Suppressor macrophage treated with lipopolysaccharide for 1 hour (primary cell): Measurements from ENCODE around the gene MRPS18A.
A peak's percentile ranks its signal among the peaks of the same experiment; 100 is the strongest.
"Not testable (repeated sequence)": the region's sequence is repeated elsewhere in the genome, so short reads cannot be mapped to it uniquely, and the experiment has no call there.

Experiments used
- DNase-seq, 3 donors: peaks; one replicate each; pipeline ENCODE4 v3.0.0-alpha.2; 2020 to 2022

MRPS18A gene

DNA sequence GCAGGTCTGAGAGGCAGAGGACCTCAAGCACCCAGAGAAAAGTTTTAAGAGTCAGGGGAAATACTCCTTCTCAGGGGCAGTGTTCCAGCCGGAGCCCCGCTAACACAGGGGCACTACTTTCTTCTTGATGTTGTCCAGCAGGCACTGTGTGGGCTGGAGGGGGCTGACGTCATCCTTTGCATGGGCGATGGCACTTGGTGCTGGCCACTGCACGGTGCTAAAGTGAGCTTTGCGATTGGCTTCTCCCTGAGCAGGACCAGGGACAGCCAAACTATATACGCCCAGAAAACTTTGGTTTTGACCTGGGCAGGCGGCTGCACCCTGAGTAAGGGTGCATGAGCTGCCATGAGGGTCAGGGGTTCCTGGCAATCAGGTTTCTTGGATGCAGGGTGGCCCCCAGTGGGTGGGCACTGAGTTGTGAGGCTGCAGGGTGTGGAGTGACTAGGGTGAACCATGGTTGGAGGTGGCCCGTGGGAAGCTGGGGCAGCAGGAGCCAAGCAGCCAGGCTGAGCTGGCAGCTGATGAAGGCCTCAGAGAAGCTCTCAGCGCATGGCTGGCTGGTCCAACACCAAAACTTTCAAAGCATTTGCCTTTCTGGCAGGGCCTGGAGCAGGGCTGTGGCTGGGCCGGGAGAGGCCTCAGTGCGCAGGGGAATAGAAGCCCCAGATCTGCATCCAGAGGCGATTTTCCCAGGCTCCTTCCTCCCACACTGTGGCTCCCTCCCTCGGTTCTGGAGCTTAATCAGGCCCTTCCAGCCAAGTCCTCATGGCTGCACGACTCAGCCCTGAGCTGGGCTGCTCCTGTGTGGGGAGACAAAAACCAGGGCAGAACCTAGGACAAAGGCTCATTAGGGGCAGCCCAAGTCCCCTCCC lies 18.3 kb downstream of the MRPS18A start:
- peak; percentile 25 to 39 (median 34) for DNase-seq

DNA sequence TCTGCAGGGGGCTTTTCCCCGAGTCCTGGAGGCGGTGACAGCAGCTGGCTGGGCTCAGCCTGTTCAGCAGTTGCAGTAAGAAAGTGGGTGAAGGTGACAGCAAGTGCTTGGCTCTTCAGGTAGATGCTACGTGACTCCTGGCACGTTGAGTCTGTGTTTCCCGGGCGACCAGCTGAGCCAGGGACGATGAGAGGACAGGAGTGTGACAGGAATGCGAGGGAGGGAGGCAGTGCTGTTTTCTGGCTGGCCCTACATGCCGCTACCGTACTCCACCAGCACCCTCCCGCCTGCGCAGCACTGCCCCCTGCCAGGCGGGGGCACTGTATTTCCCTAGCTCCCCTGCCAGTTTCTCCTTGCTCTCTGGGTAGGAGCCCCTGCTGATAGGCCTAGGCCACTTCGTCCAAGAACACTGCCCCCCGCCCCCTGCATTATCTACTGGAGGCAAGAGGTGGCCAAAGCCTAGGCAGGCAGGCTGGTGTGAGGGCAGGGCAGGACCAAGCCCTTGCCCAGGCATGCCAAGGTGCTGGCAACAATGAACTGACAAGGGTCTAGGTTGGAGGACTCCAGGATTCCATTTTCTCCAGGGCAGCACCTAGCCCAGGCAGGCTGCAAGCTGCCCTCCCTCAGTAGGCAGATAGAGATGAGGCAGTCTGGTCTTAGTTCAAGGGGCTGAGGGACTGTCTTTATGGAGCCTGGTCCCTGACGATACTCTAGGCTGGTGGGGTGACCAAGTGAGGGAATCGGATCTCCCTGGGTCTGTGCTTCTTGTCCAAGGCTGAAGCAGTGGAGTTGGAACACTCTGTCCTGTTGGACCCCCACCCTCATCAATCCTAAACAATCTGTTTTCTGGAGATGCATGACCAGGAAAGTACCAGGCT lies 19.2 kb downstream of the MRPS18A start:
- DNase-seq = peak; percentile 61 to 73 (median 62)

DNA sequence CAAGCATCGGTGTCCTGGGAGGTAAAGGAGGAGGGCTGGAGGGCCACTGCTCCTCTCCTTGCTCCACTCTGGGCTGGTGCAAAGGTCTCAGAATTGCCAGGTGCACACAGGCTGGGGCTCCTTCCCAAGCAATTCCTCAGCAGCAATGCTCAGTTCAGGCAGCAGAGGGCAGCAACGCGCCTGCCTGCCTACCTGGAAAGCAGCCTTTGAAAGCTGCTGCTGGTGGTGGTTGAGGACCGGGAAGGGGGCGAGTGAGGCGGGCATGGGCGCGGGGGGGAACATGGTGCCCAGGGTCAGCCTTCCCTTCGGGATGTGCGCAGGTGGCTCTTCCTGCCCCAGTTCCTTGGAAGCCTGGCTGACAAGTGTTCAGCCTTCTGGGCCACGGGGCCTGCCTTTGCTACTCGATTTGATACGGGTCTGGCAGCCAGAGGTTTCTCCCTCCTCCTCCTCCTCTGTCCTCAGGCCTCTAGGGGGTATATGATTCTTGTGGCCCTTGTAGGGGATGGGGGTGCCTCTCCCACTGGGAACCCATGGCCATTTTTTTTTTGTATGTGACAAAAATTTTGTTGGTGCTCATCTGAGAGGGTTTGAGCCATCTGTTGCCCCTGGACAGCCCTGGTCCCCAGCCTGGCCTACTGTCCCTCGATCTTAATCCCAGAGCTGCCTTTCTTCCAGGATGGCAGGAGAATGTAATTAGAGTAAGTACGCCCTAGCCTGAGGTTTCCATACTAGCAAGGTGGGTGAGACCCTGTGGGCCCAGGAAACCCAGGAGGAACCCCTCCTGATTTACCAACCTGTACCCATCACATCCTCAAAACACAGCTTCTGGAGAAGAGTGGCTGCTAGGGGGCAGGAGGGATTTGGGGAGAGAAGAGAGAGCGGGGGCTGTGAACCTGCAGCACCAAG lies 20.1 kb downstream of the MRPS18A start:
- DNase-seq = peak; percentile 74 to 81 (median 75)

DNA sequence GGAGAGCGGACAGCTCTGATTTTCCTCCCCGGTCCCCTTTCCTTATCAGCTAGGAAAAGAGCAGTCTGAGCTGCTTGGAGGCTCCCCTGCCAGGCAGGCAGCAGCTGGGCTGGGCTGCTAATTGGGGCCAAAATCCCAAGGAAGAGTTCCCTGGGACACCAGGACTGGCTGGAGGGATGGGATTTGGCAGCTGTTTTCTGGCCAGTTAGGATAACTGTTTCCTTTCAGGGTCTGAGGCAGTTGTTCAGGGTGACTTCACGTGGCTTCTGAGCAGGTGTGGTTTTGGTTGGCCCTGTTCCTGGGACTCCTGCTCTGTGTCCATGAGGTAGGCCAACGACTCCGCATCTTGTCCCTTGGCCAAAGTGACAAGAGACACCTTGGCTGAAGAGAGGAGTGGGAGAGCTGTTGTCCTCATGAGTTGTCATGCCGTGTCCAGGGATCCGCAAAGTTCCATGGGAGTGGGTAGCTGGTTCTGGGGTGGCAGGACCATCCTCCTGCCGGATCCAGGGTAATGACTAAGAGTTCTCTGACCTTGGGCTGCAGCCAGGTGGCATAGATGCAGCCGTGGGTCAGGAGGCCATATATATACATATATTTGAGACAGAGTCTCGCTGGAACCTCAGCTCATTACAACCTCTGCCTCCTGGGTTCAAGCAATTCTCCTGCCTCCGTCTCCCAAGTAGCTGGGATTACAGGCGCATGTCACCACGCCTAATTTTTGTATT lies 21.2 kb downstream of the MRPS18A start:
- no peak for DNase-seq

GRCh38 chr6:43665376-43665775 lies 22.2 kb downstream of the MRPS18A start:
- DNase-seq = no peak

DNA sequence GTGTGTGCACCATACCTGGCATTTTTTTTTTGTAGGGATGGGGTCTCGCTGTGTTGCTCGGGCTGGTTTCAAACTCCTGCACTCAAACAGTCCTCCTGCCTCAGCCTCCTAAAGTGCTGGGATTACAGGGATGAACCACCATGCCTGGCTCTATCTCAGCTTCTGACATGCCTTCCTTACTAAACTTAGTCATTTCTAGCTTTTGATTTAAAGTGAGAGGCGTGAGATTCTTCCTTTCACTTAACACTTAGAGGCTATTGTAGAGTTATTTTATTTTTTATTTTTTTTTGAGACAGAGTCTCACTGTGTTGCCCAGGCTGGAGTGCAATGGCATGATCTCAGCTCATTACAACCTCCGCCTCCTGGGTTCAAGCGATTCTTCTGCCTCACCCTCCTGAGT lies 24.6 kb downstream of the MRPS18A start:
- not testable (repeated sequence) for DNase-seq

DNA sequence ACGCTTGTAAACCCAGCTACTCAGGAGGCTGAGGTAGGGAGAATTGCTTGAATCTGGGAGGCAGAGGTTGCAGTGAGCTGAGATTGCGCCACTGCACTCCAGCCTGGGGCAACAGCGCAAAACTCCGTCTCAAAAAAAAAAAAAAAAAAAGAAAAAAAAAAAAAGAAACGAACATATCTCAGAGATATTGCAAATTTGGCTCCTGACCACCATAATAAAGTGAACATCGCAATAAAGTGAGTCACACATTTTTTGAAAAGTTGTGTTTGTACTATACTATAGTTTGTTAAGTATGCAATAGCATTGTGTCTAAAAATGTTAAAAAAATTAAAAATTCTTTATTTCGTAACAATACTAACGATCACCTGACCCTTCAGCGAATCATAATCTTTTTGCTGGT lies 29.4 kb downstream of the MRPS18A start:
- no peak for DNase-seq

DNA sequence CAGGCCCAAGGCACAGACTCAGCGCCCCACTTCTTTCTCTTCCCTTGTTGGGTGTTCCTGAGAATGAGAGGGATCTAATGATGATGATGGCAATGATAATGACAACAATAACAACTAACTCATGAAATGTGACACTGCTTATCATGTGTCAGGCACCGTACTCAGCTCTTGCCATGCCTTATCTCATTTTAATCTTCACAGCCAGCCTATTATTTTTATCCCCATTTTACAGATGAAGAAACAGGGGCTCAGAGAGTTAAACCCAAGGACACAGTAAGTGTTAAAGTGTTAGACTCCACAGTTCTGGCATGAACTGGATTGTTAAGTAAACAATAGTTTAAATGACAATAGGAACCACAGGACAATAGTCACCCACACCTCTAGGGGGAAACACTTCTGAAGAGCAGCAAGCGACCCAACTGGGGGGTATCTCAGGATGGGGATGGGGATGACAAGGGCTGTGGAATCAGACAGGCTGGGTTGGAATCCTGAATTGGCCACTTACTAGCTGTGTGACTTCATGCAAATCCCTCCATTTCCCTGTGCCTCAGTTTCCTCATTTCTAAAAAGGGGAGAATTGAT lies 30.3 kb downstream of the MRPS18A start:
- DNase-seq = no peak

DNA sequence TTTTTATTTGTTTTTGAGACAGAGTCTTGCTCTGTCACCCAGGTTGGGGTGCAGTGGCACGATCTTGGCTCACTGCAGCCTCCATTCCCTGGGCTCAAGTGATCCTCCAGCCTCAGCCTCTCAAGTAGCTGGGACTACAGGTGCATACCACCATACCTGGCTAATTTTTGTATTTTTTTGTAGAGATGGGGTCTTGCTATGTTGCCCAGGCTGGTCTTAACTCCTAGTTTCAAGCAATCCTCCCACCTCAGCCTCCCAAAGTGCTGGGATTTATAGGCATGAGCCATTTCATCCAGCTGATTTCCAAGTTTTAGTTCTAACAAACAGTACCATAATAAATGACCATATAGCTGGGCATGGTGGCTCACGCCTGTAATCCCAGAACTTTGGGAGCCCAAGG lies 34.8 kb downstream of the MRPS18A start:
- DNase-seq = not testable (repeated sequence)

- no peak for DNase-seq
These were observed 39.3 kb downstream of the MRPS18A start for GRCh38 chr6:43648248-43648647.

- DNase-seq = no peak
These were observed 40.0 kb downstream of the MRPS18A start for GRCh38 chr6:43647613-43648012.

DNA sequence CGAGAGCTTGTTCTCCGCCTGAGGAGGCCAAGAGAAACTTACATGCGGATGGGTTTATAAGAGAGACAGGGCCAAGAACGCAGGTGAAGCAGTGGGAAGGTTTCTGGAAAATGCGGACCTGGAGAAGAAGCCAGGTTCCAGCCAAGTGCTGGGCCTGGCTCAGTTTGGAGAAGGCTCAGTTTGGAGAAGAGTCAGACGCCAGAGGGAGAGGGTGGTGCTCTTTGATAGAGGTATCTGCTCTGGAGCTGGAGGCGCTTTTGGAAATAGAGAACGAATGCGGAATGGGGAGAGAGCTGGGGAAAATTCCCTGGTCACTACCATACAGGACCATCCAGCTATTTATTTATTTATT lies 42.0 kb downstream of the MRPS18A start:
- no peak for DNase-seq

GRCh38 chr6:43644940-43645612 lies 42.5 kb downstream of the MRPS18A start, which contains the start of gene RSPH9:
TSS of gene RSPH9 (plus strand) at chr6:43645036. CDS start at chr6:43645099, 63 bp downstream.
- DNase-seq = peak; percentile 61 to 78 (median 65)

DNA sequence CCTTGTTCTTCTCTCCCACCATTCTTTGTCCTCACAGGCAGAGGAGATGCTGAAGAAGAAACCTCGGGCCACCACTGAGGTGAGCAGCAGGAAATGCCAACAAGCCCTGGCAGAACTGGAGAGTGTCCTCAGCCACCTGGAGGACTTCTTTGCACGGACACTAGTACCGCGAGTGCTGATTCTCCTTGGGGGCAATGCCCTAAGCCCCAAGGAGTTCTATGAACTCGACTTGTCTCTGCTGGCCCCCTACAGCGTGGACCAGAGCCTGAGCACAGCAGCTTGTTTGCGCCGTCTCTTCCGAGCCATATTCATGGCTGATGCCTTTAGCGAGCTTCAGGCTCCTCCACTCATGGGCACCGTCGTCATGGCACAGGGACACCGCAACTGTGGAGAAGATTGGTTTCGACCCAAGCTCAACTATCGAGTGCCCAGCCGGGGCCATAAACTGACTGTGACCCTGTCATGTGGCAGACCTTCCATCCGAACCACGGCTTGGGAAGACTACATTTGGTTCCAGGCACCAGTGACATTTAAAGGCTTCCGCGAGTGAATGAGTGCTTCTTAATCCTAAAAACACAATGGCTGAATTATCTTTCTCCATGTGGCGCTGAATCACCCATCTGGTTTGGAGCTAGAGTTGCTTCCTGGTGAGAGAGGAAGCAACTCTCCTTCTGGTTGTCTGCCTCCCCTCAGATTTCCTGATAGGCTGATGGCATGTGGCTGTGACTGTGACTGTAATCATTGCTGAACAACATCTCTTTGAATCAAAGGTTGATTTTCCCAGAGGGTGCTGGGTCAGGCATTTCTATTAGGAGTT lies 47.4 kb downstream of the MRPS18A start:
- peak; percentile 48 to 75 (median 67) for DNase-seq

- DNase-seq = no peak
These were observed 51.3 kb downstream of the MRPS18A start for GRCh38 chr6:43636308-43636659.

DNA sequence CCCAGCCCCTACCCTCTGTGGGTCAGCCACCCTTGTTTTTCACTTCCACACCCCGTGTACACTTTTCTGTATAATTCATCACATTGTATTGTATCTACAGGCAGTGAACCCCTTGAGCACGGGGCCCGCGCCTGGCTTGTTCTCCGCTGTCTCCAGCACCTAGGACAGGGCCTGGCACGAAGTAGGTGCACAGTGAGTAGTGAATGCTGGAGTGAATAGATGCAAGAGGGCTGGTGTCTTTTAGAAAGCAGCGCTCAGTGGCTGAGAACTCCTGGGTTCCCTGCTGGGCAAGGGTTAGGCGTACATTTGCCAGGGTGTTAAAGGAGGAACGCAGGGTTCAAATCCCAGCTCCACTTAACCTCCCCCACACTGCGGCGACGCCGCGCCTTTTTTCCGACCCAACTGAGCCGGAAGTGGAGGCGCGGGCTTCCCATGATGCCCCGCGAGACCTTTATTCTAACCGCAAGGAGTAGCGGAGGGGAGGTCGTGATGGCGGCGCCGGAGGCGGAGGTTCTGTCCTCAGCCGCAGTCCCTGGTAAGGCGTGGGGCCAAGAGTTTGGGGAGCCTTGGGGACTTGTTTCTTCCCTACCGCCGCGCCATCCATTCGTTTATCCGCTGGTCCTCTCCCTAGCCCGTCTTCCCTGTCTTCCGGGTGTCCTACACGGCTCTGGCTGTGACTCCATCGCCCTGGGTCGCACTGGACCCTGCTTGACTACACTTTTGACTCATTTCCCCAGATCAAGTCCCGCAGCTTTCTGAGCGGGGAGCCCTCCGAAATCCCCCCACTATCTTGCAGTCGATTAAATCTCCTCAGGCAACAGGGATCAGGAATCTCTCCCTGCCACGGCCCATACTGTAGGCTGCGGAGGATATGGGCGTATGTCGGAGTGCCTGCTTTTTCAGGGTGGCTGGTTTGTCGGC lies 51.9 kb downstream of the MRPS18A start, which contains the start of gene MAD2L1BP:
MAD2L1BP (plus strand) TSS at position 454 of the 921 bp plus-strand sequence; CDS start at position 490, 36 bp downstream.
- DNase-seq = peak; percentile 81 to 90 (median 84)

DNA sequence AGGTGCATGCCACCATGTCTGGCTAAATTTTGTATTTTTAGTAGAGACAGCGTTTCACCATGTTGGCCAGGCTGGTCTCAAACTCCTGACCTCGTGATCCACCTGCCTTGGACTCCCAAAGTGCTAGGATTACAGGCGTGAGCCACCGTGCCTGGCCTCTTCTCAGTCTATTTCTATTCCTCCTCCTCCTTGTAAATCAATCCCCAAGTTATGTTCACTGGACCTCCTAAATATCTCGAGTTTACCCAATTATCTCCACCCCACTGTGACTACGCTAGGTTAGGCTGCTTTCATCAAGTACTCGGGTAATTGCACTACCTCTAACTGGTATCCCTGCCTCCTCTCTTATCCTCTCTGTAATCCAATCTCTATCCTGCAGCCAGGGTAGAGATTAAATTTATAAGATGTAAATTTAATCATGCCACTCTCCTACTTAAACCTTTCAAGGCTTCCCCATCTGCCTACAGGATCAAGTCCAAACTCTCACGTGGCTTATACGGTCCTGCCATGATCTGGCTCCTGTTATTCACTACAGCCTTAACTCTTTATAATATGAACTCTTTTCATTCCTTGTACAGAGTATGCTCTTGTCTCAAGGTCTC lies 52.8 kb downstream of the MRPS18A start:
- DNase-seq = no peak

- not testable (repeated sequence) for DNase-seq
These were observed 54.6 kb downstream of the MRPS18A start for GRCh38 chr6:43633002-43633401.
